HL-60 (cell line): ENCODE data around the gene CHST11.

Source experiments
- POLR2AphosphoS5 ChIP-seq: IDR thresholded peaks from 2 replicates; pipeline ENCODE4 v1.6.1; 2012; ENCODE audit warnings: low read depth
- TF ChIP-seq, protein P1 (sequence below): IDR thresholded peaks from one replicate; pipeline ENCODE4 v1.5.1; 2011; ENCODE audit warnings: low read length, control low read depth, inconsistent platforms; ENCODE audit not compliant: insufficient read depth

- TF ChIP-seq, protein P1, sequence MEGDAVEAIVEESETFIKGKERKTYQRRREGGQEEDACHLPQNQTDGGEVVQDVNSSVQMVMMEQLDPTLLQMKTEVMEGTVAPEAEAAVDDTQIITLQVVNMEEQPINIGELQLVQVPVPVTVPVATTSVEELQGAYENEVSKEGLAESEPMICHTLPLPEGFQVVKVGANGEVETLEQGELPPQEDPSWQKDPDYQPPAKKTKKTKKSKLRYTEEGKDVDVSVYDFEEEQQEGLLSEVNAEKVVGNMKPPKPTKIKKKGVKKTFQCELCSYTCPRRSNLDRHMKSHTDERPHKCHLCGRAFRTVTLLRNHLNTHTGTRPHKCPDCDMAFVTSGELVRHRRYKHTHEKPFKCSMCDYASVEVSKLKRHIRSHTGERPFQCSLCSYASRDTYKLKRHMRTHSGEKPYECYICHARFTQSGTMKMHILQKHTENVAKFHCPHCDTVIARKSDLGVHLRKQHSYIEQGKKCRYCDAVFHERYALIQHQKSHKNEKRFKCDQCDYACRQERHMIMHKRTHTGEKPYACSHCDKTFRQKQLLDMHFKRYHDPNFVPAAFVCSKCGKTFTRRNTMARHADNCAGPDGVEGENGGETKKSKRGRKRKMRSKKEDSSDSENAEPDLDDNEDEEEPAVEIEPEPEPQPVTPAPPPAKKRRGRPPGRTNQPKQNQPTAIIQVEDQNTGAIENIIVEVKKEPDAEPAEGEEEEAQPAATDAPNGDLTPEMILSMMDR: no peak
- no peak for TF ChIP-seq POLR2AphosphoS5
Observed at GRCh38 chr12:104568935-104569334, 112.2 kb downstream of the CHST11 start.
